Gastrocnemius medialis (tissue), 4 donors: Measurements from ENCODE around the gene ATP5F1B. TPM values are rescaled to one million over a fixed set of nuclear protein-coding genes. Genes with fewer than 3 reads are reported as not detected.

Experiments
- ATAC-seq, 2 donors: fragments of 150-250 bp; one replicate each; pipeline ENCODE4 v1.9.1; 2016
- DNase-seq, 2 donors: peaks; one replicate each; pipeline ENCODE4 v3.0.0-alpha.2; 2019
- H3K27ac ChIP-seq, 4 donors: fragments of 200-600 bp; sonication (generic); 1 replicate in 1 of 4; 2 replicates in 3 of 4; pipeline ENCODE4 v1.5.1; 2016 to 2018; ENCODE audit warnings: mild to moderate bottlenecking in 2 of 4, moderate library complexity in 1 of 4
- H3K27me3 ChIP-seq, 3 donors: fragments of 200-600 bp; sonication (generic) in 2 of 3; 1 replicate in 1 of 3; 2 replicates in 2 of 3; pipeline versions ENCODE4 v1.5.1 to v1.6.0; 2016 to 2019; ENCODE audit warnings: mild to moderate bottlenecking in 1 of 3, moderate library complexity in 1 of 3
- H3K36me3 ChIP-seq, 2 donors: fragments of 200-600 bp; sonication (generic) in 1 of 2; one replicate each; pipeline ENCODE4 v1.5.1; 2017 to 2018
- H3K4me1 ChIP-seq, 2 donors: fragments of 200-600 bp; sonication (generic) in 1 of 2; one replicate each; pipeline ENCODE4 v1.5.1; 2016 to 2017; ENCODE audit warnings: mild to moderate bottlenecking in 2 of 2
- H3K4me3 ChIP-seq, 4 donors: fragments of 200-600 bp; sonication (generic) in 3 of 4; 1 replicate in 1 of 4; 2 replicates in 3 of 4; pipeline ENCODE4 v1.5.1; 2016 to 2019; ENCODE audit warnings: mild to moderate bottlenecking in 2 of 4
- H3K9me3 ChIP-seq, 3 donors: fragments of 200-600 bp; sonication (generic) in 2 of 3; 1 replicate in 1 of 3; 2 replicates in 2 of 3; pipeline ENCODE4 v1.5.1; 2016 to 2019
- POLR2A ChIP-seq, 2 donors: fragments of 450-650 bp; IDR thresholded peaks; one replicate each; pipeline ENCODE4 v1.6.1; 2017; ENCODE audit warnings: antibody characterized with exemption in 2 of 2, mild to moderate bottlenecking in 2 of 2, moderate library complexity in 2 of 2
- in situ Hi-C, 4 donors: fragments of 200-750 bp; cut with MboI; loops; one replicate each; pipeline versions ENCODE4 v1.15.0 to v1.8.0; 2017; ENCODE audit warnings: low sequenced_read_pairs in 4 of 4
- intact Hi-C: fragments of 100-400 bp; cut with DNase I; formaldehyde crosslinking; loops from one replicate; pipeline ENCODE4 v1.15.1; 2023; ENCODE audit warnings: low total_unique reads
- total RNA-seq, 4 donors: library from RNA; depleted of rRNA; stranded (reverse); fragments of >200 nt; gene quantifications; one replicate each; pipeline versions ENCODE4 v1.1.0 to v1.2.3, GENCODE V29; 2016
- TF ChIP-seq, protein P1 (sequence below), 5 experiments: fragments of 450-650 bp in 3 of 5; fragments of 200-600 bp in 2 of 5; sonication (generic) in 2 of 5; IDR thresholded peaks in 4 of 5; conservative IDR thresholded peaks in 1 of 5; 1 replicate in 4 of 5; 2 replicates in 1 of 5; pipeline ENCODE4 v1.5.1; 2016 to 2019; ENCODE audit warnings: antibody characterized with exemption in 5 of 5, mild to moderate bottlenecking in 3 of 5, moderate library complexity in 3 of 5

ATP5F1B gene
- total RNA-seq, 4 donors from 2014 or later: 779 to 1,310 (median 926) TPM

DNA sequence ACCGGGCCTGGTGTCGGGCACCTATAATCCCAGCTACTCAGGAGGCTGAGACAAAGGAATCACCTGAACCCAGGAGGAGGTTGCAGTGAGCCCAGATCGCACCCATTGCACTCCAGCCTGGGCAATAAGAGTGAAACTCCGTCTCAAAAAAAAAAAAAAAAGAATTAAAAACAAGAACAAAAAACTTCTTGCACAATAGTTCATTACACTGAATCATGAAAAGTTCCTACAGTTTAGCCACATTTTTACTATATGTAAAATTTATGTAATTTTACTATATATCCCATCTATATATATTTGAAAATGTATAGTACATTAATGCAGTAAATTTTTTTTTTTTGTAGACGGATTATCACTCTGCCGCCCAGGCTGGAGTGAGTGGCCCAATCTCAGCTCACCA lies 4.6 kb downstream of the ATP5F1B start:
- H3K27ac ChIP-seq: peak overlapping the region in 1 of 4 donors; percentile 99
- no peaks in the 10 kb centered on the region for H3K9me3 ChIP-seq
- H3K4me3 ChIP-seq: no peak overlapping the region
- TF ChIP-seq, protein P1, sequence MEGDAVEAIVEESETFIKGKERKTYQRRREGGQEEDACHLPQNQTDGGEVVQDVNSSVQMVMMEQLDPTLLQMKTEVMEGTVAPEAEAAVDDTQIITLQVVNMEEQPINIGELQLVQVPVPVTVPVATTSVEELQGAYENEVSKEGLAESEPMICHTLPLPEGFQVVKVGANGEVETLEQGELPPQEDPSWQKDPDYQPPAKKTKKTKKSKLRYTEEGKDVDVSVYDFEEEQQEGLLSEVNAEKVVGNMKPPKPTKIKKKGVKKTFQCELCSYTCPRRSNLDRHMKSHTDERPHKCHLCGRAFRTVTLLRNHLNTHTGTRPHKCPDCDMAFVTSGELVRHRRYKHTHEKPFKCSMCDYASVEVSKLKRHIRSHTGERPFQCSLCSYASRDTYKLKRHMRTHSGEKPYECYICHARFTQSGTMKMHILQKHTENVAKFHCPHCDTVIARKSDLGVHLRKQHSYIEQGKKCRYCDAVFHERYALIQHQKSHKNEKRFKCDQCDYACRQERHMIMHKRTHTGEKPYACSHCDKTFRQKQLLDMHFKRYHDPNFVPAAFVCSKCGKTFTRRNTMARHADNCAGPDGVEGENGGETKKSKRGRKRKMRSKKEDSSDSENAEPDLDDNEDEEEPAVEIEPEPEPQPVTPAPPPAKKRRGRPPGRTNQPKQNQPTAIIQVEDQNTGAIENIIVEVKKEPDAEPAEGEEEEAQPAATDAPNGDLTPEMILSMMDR (IDR thresholded peaks at IDR 0.05 in 4 of 5, conservative IDR thresholded peaks at IDR 0.05 in 1 of 5): no peak
- TF ChIP-seq POLR2A (IDR thresholded peaks at IDR 0.05): no peak
- H3K36me3 ChIP-seq: peaks cover 17 to 79% of the 10 kb centered on the region in 2 donors
- intact Hi-C loops: no loop called here
- H3K4me1 ChIP-seq: peaks cover 39 to 54% of the 10 kb centered on the region in 2 donors
- DNase-seq: no peak
- no peaks in the 10 kb centered on the region for H3K27me3 ChIP-seq
- in situ Hi-C loops: loop anchor here in 2 of 4 donors (10.0 to 25.0 kb wide), 2 partner anchors 84 to 871 kb away; partner anchors contain the start of genes DDIT3 (in 1 of the 2), MBD6 (in 1 of the 2) and NACA (in 1 of the 2)
- ATAC-seq: no peak

GRCh38 chr12:56637621-56638020 lies 8.2 kb downstream of the ATP5F1B start:
- Histone ChIP-seq H3K27ac (peak overlapping the region; percentile 95 to 99 (median 97)), H3K27me3 (no peaks in the 10 kb centered on the region), H3K4me1 (peaks cover 33 to 63% of the 10 kb centered on the region in 2 donors), H3K36me3 (peaks cover 7 to 54% of the 10 kb centered on the region in 2 donors), H3K4me3 (no peak overlapping the region), H3K9me3 (no peaks in the 10 kb centered on the region)
- no peak for ATAC-seq
- no peak for TF ChIP-seq POLR2A (IDR thresholded peaks at IDR 0.05)
- TF ChIP-seq, protein P1 (IDR thresholded peaks at IDR 0.05 in 4 of 5, conservative IDR thresholded peaks at IDR 0.05 in 1 of 5): no peak
- DNase-seq: no peak
- in situ Hi-C loops (loop anchor here in 3 of 4 donors (5.0 to 25.0 kb wide), 4 partner anchors 50 to 875 kb away; partner anchors contain the start of genes NACA (in 2 of the 3), PTGES3 (in 2 of the 3), DDIT3 (in 1 of the 3) and MBD6 (in 1 of the 3)), intact Hi-C loops (loop anchor here (1.0 to 10.0 kb wide), 8 partner anchors 51 to 913 kb away; partner anchors contain the start of genes APOF, CD63, COQ10A and DDIT3)

- Histone ChIP-seq H3K27me3 (no peaks in the 10 kb centered on the region), H3K36me3 (peaks cover 5 to 47% of the 10 kb centered on the region in 2 donors), H3K4me3 (peak overlapping the region; percentile 73 to 88 (median 78)), H3K4me1 (peaks cover 36 to 64% of the 10 kb centered on the region in 2 donors), H3K9me3 (no peaks in the 10 kb centered on the region), H3K27ac (peak overlapping the region; percentile 95 to 99 (median 97))
- ATAC-seq: peak; percentile 74 to 79
- intact Hi-C loops: loop anchor here (1.0 to 10.0 kb wide), 9 partner anchors 51 to 912 kb away; partner anchors contain the start of genes APOF, CD63, COQ10A and DDIT3
- in situ Hi-C loops: loop anchor here in 3 of 4 donors (5.0 to 25.0 kb wide), 4 partner anchors 50 to 875 kb away; partner anchors contain the start of genes NACA (in 2 of the 3), PTGES3 (in 2 of the 3), DDIT3 (in 1 of the 3) and MBD6 (in 1 of the 3)
- peak; percentile 98 to 99 for DNase-seq
- peak in 1 of 2 donors; percentile 58 for TF ChIP-seq POLR2A (IDR thresholded peaks at IDR 0.05)
- TF ChIP-seq, protein P1 (IDR thresholded peaks at IDR 0.05 in 4 of 5, conservative IDR thresholded peaks at IDR 0.05 in 1 of 5): peak; percentile 47 to 75 (median 60)
Observed at GRCh38 chr12:56636675-56637540, 8.9 kb downstream of the ATP5F1B start.

DNA sequence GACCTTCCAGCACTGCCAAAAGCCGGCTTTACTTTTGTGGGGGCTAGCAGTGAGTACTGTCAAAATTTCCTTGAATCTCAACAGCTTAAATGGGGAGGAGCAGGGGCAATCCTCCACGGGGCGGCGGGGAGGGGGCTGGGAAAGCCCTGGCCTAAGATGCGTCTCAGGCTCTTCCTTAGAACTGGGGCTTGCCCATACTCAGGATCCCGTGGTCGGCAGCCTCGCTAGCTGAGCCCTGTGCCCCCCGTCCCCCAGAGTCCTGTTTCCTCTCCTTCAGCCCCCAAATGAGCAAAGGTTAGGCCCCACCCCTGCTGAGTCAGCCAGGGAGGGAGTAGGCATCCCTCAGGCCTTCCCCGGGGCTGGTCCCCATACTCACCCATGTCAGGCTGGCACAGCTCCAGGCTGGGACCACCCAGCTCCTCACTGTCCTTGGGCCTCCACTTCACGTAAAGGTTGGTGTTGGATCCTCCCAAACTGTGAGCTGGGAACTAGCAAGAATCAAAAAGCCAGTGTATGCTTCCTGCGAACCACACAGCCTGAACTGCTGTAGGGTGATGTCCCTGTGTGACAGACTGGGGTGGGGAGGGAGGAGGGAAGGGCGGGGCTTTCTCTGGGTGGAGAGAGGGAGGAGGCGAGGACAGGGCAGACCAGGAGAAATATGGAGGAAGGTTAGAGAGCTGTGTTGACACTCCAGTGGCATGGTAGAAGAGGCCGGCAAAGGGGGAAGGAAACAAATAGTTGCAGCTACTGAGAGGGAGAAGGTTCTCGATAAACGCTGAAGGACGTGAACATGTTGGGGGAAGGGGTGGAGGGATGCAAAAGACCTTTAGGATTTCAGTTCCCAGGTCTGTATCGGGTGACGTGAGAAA lies 9.7 kb downstream of the ATP5F1B start:
- Histone ChIP-seq H3K27me3 (no peaks in the 10 kb centered on the region), H3K4me3 (peak overlapping the region; percentile 73 to 88 (median 78)), H3K4me1 (peaks cover 44 to 73% of the 10 kb centered on the region in 2 donors), H3K9me3 (no peaks in the 10 kb centered on the region), H3K36me3 (peaks cover 5 to 38% of the 10 kb centered on the region in 2 donors), H3K27ac (peak overlapping the region; percentile 95 to 99 (median 97))
- intact Hi-C loops: loop anchor here (1.0 to 10.0 kb wide), 7 partner anchors 124 to 911 kb away; partner anchors contain the start of genes APOF, CD63, COQ10A and DDIT3
- ATAC-seq (peak; percentile 80 to 83), DNase-seq (peak; percentile 93 to 94)
- in situ Hi-C loops: loop anchor here in 3 of 4 donors (5.0 to 25.0 kb wide), 4 partner anchors 51 to 876 kb away; partner anchors contain the start of genes NACA (in 2 of the 3), PTGES3 (in 2 of the 3), DDIT3 (in 1 of the 3) and MBD6 (in 1 of the 3)
- TF ChIP-seq POLR2A (IDR thresholded peaks at IDR 0.05): peak; percentile 74 to 84
- TF ChIP-seq, protein P1 (IDR thresholded peaks at IDR 0.05 in 4 of 5, conservative IDR thresholded peaks at IDR 0.05 in 1 of 5): no peak
